B cell (primary cell): ENCODE data around the gene KCNMB2. TPM values are rescaled to one million over a fixed set of nuclear protein-coding genes. Genes with fewer than 3 reads are reported as not detected.

Experiments
- ATAC-seq: fragments of 200-7000 bp; cut with Tn5 transposase; one replicate; pipeline ENCODE4 v1.10.0; 2021; ENCODE audit warnings: low read depth, mild to moderate bottlenecking, moderate number of reproducible peaks, moderate library complexity
- CTCF ChIA-PET: fragments of 350-600 bp; sonication (Branson Sonifier 250); formaldehyde crosslinking; loops from one replicate; lab custom pipeline; 2021; ENCODE audit warnings: antibody characterized with exemption, inconsistent platforms; lab: Charles Lee
- POLR2A ChIA-PET: fragments of 350-600 bp; sonication (Branson Sonifier 250); formaldehyde crosslinking; loops from one replicate; lab custom pipeline; 2021; ENCODE audit warnings: antibody characterized with exemption; lab: Charles Lee
- DNase-seq: peaks from one replicate; pipeline ENCODE4 v3.0.0; 2013
- H2AFZ ChIP-seq: 2 replicates; pipeline ENCODE4 v1.6.1; 2012; ENCODE audit warnings: mild to moderate bottlenecking, low read depth, low read length; ENCODE audit not compliant: insufficient read depth, poor library complexity, severe bottlenecking
- H3K27ac ChIP-seq, 2 donors: 1 replicate in 1 of 2; 2 replicates in 1 of 2; pipeline ENCODE4 v1.5.1; 2012 to 2013; ENCODE audit warnings: low read length in 2 of 2, mild to moderate bottlenecking in 2 of 2, moderate library complexity in 1 of 2
- H3K27me3 ChIP-seq, 4 experiments: fragments of 200-600 bp in 1 of 4; sonication (generic) in 1 of 4; replicated peaks in 1 of 4; 1 replicate in 2 of 4; 2 replicates in 2 of 4; pipeline versions ENCODE4 v1.6.1 to v1.7.0; 2013 to 2016; ENCODE audit warnings: low read length in 3 of 4, mild to moderate bottlenecking in 2 of 4, mixed read lengths in 1 of 4, moderate library complexity in 1 of 4; ENCODE audit not compliant: insufficient read depth in 4 of 4, control insufficient read depth in 3 of 4; ENCODE audit errors: control extremely low read depth in 1 of 4
- H3K36me3 ChIP-seq, 2 experiments: replicated peaks in 1 of 2; 1 replicate in 1 of 2; 2 replicates in 1 of 2; pipeline versions ENCODE4 v1.6.1 to v1.7.1; 2013; ENCODE audit warnings: low read length in 1 of 2; ENCODE audit not compliant: insufficient read depth in 2 of 2, control insufficient read depth in 1 of 2; ENCODE audit errors: control extremely low read depth in 1 of 2, extremely low read depth in 1 of 2
- H3K4me1 ChIP-seq, 2 donors: fragments of 200-600 bp in 1 of 2; sonication (generic) in 1 of 2; 1 replicate in 1 of 2; 2 replicates in 1 of 2; pipeline versions ENCODE4 v1.5.1 to v1.6.1; 2013 to 2017; ENCODE audit warnings: low read length in 2 of 2; ENCODE audit not compliant: control insufficient read depth in 2 of 2, insufficient read depth in 2 of 2
- H3K4me2 ChIP-seq: replicated peaks from 2 replicates; pipeline ENCODE3; 2012; ENCODE audit warnings: mild to moderate bottlenecking, low read depth, low read length; ENCODE audit not compliant: poor library complexity, severe bottlenecking
- H3K4me3 ChIP-seq, 5 experiments: fragments of 200-600 bp in 1 of 5; sonication (generic) in 1 of 5; 1 replicate in 3 of 5; 2 replicates in 2 of 5; pipeline versions ENCODE4 v1.5.1 to v1.7.0; 2011 to 2016; ENCODE audit warnings: low read length in 4 of 5, mild to moderate bottlenecking in 4 of 5, low read depth in 2 of 5, control low read depth in 1 of 5, moderate library complexity in 1 of 5; ENCODE audit not compliant: insufficient read depth in 1 of 5; ENCODE audit errors: control extremely low read depth in 1 of 5, extremely low read depth in 1 of 5
- H3K79me2 ChIP-seq: fragments of 200-600 bp; sonication (generic); one replicate; pipeline ENCODE4 v1.6.0; 2016; ENCODE audit warnings: low read length; ENCODE audit not compliant: control insufficient read depth, insufficient read depth
- H3K9ac ChIP-seq: fragments of 200-600 bp; sonication (generic); 2 replicates; pipeline ENCODE4 v1.6.1; 2017; ENCODE audit warnings: mild to moderate bottlenecking, low read length, moderate library complexity
- H3K9me3 ChIP-seq, 3 donors: one replicate each; pipeline versions ENCODE4 v1.6.1 to v1.7.1; 2013; ENCODE audit warnings: low read length in 2 of 3; ENCODE audit not compliant: control insufficient read depth in 2 of 3, insufficient read depth in 1 of 3; ENCODE audit errors: control extremely low read depth in 1 of 3
- H4K20me1 ChIP-seq: 2 replicates; pipeline ENCODE4 v1.6.0; 2012; ENCODE audit warnings: mild to moderate bottlenecking, low read length; ENCODE audit not compliant: insufficient read depth, control insufficient read depth, poor library complexity, severe bottlenecking
- H3K27ac Mint-ChIP-seq: one replicate; pipeline ENCODE4 v1.8.0; 2021; ENCODE audit warnings: mixed read lengths
- H3K27me3 Mint-ChIP-seq: one replicate; pipeline ENCODE4 v1.8.0; 2021; ENCODE audit warnings: mixed read lengths
- H3K4me1 Mint-ChIP-seq: one replicate; pipeline ENCODE4 v1.8.0; 2021; ENCODE audit warnings: mixed read lengths
- H3K4me3 Mint-ChIP-seq: one replicate; pipeline ENCODE4 v1.8.0; 2021; ENCODE audit warnings: mixed read lengths
- H3K9me3 Mint-ChIP-seq: one replicate; pipeline ENCODE4 v1.8.0; 2022; ENCODE audit warnings: mixed read lengths; ENCODE audit not compliant: insufficient read depth
- EZH2 ChIP-seq: IDR thresholded peaks from 2 replicates; pipeline ENCODE4 v1.6.1; 2012; ENCODE audit warnings: borderline replicate concordance, low read depth, mild to moderate bottlenecking, moderate library complexity, low read length; ENCODE audit not compliant: insufficient read depth, poor library complexity, severe bottlenecking
- WGBS: methylation state at CpG from one replicate; pipeline ENCODE4 v1.1.5; 2013; ENCODE audit warnings: missing lambda C conversion rate; ENCODE audit not compliant: insufficient coverage; 5-methylcytosine and 5-hydroxymethylcytosine counted together
- intact Hi-C: fragments of 100-400 bp; cut with micrococcal nuclease; formaldehyde crosslinking; loops from one replicate; pipeline ENCODE4 v1.10.0; 2022
- polyA plus RNA-seq: library from polyadenylated mRNA; depleted of rRNA; stranded (reverse); fragments of >200 nt; gene quantifications from 2 replicates; pipeline ENCODE4 v1.2.3, GENCODE V29; 2012
- total RNA-seq, 2 donors: library from RNA; stranded (reverse); fragments of 120-200 nt in 1 of 2; gene quantifications; 1 replicate in 1 of 2; 2 replicates in 1 of 2; pipeline versions ENCODE4 v1.2.3 to v1.2.4, GENCODE V29; 2013 to 2022
- TF ChIP-seq, protein P1 (sequence below): fragments of 200-600 bp; IDR thresholded peaks from one replicate; pipeline ENCODE4 v1.8.0; 2022; ENCODE audit warnings: antibody characterized with exemption, mild to moderate bottlenecking

Gene KCNMB2
- total and polyA plus RNA-seq, 2 donors (not counting 1 experiment from before 2014, with no cell fraction given), result not detected

DNA sequence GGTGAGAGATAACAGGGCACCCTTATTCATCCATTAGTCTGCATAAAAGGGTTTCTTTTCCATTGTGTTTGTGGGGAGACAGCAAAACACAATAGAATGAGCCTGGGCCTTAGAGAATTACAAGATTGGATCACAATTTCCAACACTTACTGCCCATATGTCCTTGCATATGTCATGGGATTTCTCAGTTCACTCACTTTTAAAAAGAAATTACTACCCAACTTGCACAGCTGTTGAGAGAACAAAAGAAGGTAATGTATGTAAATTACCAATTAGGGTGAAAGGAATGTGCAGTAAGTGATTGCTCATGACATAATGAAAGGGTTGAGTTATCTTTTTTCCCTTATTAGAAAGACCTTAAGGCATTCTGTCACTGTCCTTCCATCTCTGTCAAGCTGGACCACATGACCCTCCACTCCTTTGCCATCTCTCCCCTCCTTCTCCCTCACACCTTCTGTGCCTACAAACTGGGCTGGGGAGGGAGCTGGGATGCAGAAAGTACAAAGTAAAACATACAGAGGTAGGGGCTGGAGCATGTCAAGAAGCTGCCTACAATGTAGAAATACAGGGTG lies 291.1 kb downstream of the KCNMB2 start:
- intact Hi-C loops, result no loop called here
- Mint-ChIP-seq H3K9me3 (no peaks in the 10 kb centered on the region), H3K27me3 (no peaks in the 10 kb centered on the region), H3K27ac (no peak overlapping the region), H3K4me3 (no peak overlapping the region), H3K4me1 (no peaks in the 10 kb centered on the region)
- no peaks in the 10 kb centered on the region for H3K9me3 ChIP-seq
- no peaks in the 10 kb centered on the region for H4K20me1 ChIP-seq
- no peak overlapping the region for H3K9ac ChIP-seq
- TF ChIP-seq, protein P1, sequence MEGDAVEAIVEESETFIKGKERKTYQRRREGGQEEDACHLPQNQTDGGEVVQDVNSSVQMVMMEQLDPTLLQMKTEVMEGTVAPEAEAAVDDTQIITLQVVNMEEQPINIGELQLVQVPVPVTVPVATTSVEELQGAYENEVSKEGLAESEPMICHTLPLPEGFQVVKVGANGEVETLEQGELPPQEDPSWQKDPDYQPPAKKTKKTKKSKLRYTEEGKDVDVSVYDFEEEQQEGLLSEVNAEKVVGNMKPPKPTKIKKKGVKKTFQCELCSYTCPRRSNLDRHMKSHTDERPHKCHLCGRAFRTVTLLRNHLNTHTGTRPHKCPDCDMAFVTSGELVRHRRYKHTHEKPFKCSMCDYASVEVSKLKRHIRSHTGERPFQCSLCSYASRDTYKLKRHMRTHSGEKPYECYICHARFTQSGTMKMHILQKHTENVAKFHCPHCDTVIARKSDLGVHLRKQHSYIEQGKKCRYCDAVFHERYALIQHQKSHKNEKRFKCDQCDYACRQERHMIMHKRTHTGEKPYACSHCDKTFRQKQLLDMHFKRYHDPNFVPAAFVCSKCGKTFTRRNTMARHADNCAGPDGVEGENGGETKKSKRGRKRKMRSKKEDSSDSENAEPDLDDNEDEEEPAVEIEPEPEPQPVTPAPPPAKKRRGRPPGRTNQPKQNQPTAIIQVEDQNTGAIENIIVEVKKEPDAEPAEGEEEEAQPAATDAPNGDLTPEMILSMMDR, result no peak
- no peak for TF ChIP-seq EZH2
- no peak overlapping the region for H3K27ac ChIP-seq
- no peak overlapping the region for H2AFZ ChIP-seq
- H3K4me1 ChIP-seq, result no peaks in the 10 kb centered on the region
- POLR2A ChIA-PET, result no interaction called here
- no peak overlapping the region for H3K4me3 ChIP-seq
- CTCF ChIA-PET, result interaction anchor here (0.5 kb wide), 1 partner anchor 1380 kb away, joined by 3 read pairs; no protein-coding TSS in a partner anchor
- no peaks in the 10 kb centered on the region for H3K27me3 ChIP-seq
- ATAC-seq, result no peak
- no peak for DNase-seq
- H3K36me3 ChIP-seq, result no peaks in the 10 kb centered on the region
- H3K4me2 ChIP-seq, result no peak overlapping the region
- H3K79me2 ChIP-seq, result no peaks in the 10 kb centered on the region

DNA sequence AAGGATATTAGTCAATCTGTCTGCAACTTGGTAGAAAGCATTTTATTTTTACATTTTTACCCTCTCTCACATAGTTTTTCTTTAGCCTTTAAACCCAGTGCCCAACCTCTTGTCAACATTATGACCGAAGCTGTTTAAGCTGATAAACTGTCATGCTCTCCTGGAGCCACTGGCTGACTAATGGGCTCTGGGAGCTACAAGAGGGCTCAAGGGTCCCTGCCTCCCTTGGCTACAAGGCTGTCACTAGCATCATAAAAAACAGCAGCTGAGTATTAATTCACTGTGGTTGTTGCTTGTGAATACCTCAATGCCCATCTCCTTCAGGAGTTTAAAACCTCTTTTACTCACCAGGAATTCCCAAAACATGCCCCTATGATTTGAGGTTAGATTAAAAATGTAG lies 297.5 kb downstream of the KCNMB2 start:
- no peak overlapping the region for H3K4me3 Mint-ChIP-seq
- no peak for TF ChIP-seq EZH2
- TF ChIP-seq, protein P1, result no peak
- Histone ChIP-seq H3K4me1 (no peaks in the 10 kb centered on the region), H3K4me2 (no peak overlapping the region), H3K4me3 (no peak overlapping the region), H2AFZ (no peak overlapping the region), H3K9me3 (no peaks in the 10 kb centered on the region), H4K20me1 (no peaks in the 10 kb centered on the region), H3K27me3 (no peaks in the 10 kb centered on the region), H3K27ac (no peak overlapping the region), H3K9ac (no peak overlapping the region), H3K36me3 (no peaks in the 10 kb centered on the region), H3K79me2 (no peaks in the 10 kb centered on the region)
- ChIA-PET CTCF (no interaction called here), POLR2A (no interaction called here)
- intact Hi-C loops, result no loop called here
- no peak for DNase-seq
- no peak overlapping the region for H3K27ac Mint-ChIP-seq
- 91% methylated on average over 1 of the region's 1 CpG for WGBS
- no peak for ATAC-seq
- no peaks in the 10 kb centered on the region for H3K27me3 Mint-ChIP-seq
- H3K4me1 Mint-ChIP-seq, result no peaks in the 10 kb centered on the region
- no peaks in the 10 kb centered on the region for H3K9me3 Mint-ChIP-seq
